IMR-90 (cell line): ENCODE results near the gene MERTK. TPM values are rescaled to one million over a fixed set of nuclear protein-coding genes. Genes with fewer than 3 reads are reported as not detected.

ENCODE experiments used
- ATAC-seq: fragments of 200-7000 bp; cut with Tn5 transposase; 2 replicates; pipeline ENCODE4 v1.9.1; 2020; ENCODE audit warnings: low read depth, mild to moderate bottlenecking, moderate library complexity
- BruUV-seq: library from RNA; stranded (reverse); fragments of 400-500 nt; replicated peaks from 2 replicates; lab custom pipeline; 2021; lab: Mats Ljungman, UMichigan
- CTCF ChIA-PET: fragments of 300-600 bp; formaldehyde crosslinking; extraction: SDS; loops from one replicate; lab custom pipeline; 2021; ENCODE audit warnings: antibody characterized with exemption; lab: Yijun Ruan, JAX
- POLR2A ChIA-PET: fragments of 300-600 bp; sonication (Branson Sonifier 250); formaldehyde crosslinking; loops from one replicate; lab custom pipeline; 2022; ENCODE audit warnings: antibody characterized with exemption; ENCODE audit not compliant: unreplicated experiment; lab: Charles Lee
- DNase-seq: peaks from one replicate; pipeline ENCODE4 v3.0.0; 2013
- H2AFZ ChIP-seq: replicated peaks from 2 replicates; pipeline ENCODE3; 2013; ENCODE audit warnings: low read length, mild to moderate bottlenecking; ENCODE audit not compliant: poor library complexity
- H2AK5ac ChIP-seq: 2 replicates; pipeline ENCODE4 v1.6.1; 2013; ENCODE audit warnings: low read depth, low read length, inconsistent platforms
- H2AK9ac ChIP-seq: replicated peaks from 2 replicates; pipeline ENCODE3; 2013; ENCODE audit warnings: mild to moderate bottlenecking, low read depth, low read length, moderate library complexity; ENCODE audit not compliant: poor library complexity
- H2BK120ac ChIP-seq: 2 replicates; pipeline ENCODE4 v1.6.1; 2013; ENCODE audit warnings: low read depth, low read length, inconsistent platforms
- H2BK15ac ChIP-seq: 3 replicates; pipeline ENCODE4 v1.6.1; 2013; ENCODE audit warnings: low read depth, low read length, inconsistent platforms
- H2BK20ac ChIP-seq: 2 replicates; pipeline ENCODE4 v1.6.1; 2013; ENCODE audit warnings: low read depth, mild to moderate bottlenecking, inconsistent platforms, low read length, moderate library complexity
- H2BK5ac ChIP-seq: 2 replicates; pipeline ENCODE4 v1.6.1; 2013; ENCODE audit warnings: mild to moderate bottlenecking, low read depth, low read length, inconsistent platforms; ENCODE audit not compliant: poor library complexity, severe bottlenecking
- H3K14ac ChIP-seq: replicated peaks from 2 replicates; pipeline ENCODE4 v1.6.1; 2013; ENCODE audit warnings: low read depth, low read length, inconsistent platforms
- H3K18ac ChIP-seq: 2 replicates; pipeline ENCODE4 v1.6.1; 2013; ENCODE audit warnings: low read depth, low read length, control low read depth
- H3K23ac ChIP-seq: 2 replicates; pipeline ENCODE4 v1.6.1; 2013; ENCODE audit warnings: low read depth, low read length, inconsistent platforms
- H3K27ac ChIP-seq: 2 replicates; pipeline ENCODE4 v1.5.1; 2013; ENCODE audit warnings: mild to moderate bottlenecking, control low read depth, low read length; ENCODE audit not compliant: insufficient read depth
- H3K27me3 ChIP-seq: 2 replicates; pipeline ENCODE4 v1.6.1; 2013; ENCODE audit warnings: low read length; ENCODE audit not compliant: control insufficient read depth, insufficient read depth
- H3K36me3 ChIP-seq: 2 replicates; pipeline ENCODE4 v1.6.1; 2013; ENCODE audit warnings: low read length, mixed read lengths; ENCODE audit not compliant: control insufficient read depth, insufficient read depth
- H3K4ac ChIP-seq: 2 replicates; pipeline ENCODE4 v1.6.1; 2013; ENCODE audit warnings: low read depth, low read length, inconsistent platforms
- H3K4me1 ChIP-seq: 2 replicates; pipeline ENCODE4 v1.6.1; 2013; ENCODE audit warnings: low read length, mixed read lengths; ENCODE audit not compliant: control insufficient read depth, insufficient read depth
- H3K4me2 ChIP-seq: 2 replicates; pipeline ENCODE4 v1.6.1; 2013; ENCODE audit warnings: low read depth, mild to moderate bottlenecking, control low read depth, low read length, moderate library complexity
- H3K4me3 ChIP-seq: 2 replicates; pipeline ENCODE4 v1.5.1; 2013; ENCODE audit warnings: low read depth, mild to moderate bottlenecking, control low read depth, low read length, moderate library complexity; ENCODE audit not compliant: insufficient read depth
- H3K56ac ChIP-seq: 2 replicates; pipeline ENCODE4 v1.6.1; 2013; ENCODE audit warnings: low read length, inconsistent platforms; ENCODE audit not compliant: insufficient read depth; ENCODE audit errors: extremely low read depth
- H3K79me1 ChIP-seq, 2 experiments: 2 replicates each; pipeline ENCODE4 v1.6.1; 2013; ENCODE audit warnings: low read length in 2 of 2, inconsistent platforms in 1 of 2, low read depth in 1 of 2
- H3K9ac ChIP-seq: 2 replicates; pipeline ENCODE4 v1.6.1; 2013; ENCODE audit warnings: low read depth, low read length, control low read depth
- H3K9me1 ChIP-seq: 2 replicates; pipeline ENCODE4 v1.6.1; 2013; ENCODE audit warnings: low read length, inconsistent platforms; ENCODE audit not compliant: insufficient read depth
- H3K9me3 ChIP-seq: 2 replicates; pipeline ENCODE4 v1.6.1; 2013; ENCODE audit warnings: low read length; ENCODE audit not compliant: control insufficient read depth, insufficient read depth
- H4K20me1 ChIP-seq: 2 replicates; pipeline ENCODE4 v1.6.1; 2013; ENCODE audit warnings: low read length, inconsistent platforms; ENCODE audit not compliant: insufficient read depth
- H4K5ac ChIP-seq: 2 replicates; pipeline ENCODE4 v1.6.1; 2013; ENCODE audit warnings: mild to moderate bottlenecking, low read depth, low read length, control low read depth
- H4K8ac ChIP-seq, 2 experiments: 2 replicates each; pipeline ENCODE4 v1.6.1; 2013; ENCODE audit warnings: low read depth in 2 of 2, low read length in 2 of 2, control low read depth in 1 of 2, inconsistent platforms in 1 of 2
- H4K91ac ChIP-seq: 2 replicates; pipeline ENCODE4 v1.6.1; 2013; ENCODE audit warnings: low read depth, low read length, inconsistent platforms; ENCODE audit not compliant: insufficient read depth
- BHLHE40 ChIP-seq: fragments of 150-350 bp; IDR thresholded peaks from 2 replicates; pipeline ENCODE4 v1.6.1; 2016; ENCODE audit warnings: mild to moderate bottlenecking, low read depth, low read length
- CEBPB ChIP-seq: IDR thresholded peaks from 2 replicates; pipeline ENCODE4 v1.6.1; 2012; ENCODE audit warnings: low read depth, low read length, improper control_type of control experiment
- CHD1 ChIP-seq: IDR thresholded peaks from 2 replicates; pipeline ENCODE4 v1.6.1; 2012; ENCODE audit warnings: low read depth, low read length, improper control_type of control experiment
- FOS ChIP-seq: fragments of 150-350 bp; IDR thresholded peaks from 2 replicates; pipeline ENCODE4 v1.6.1; 2016; ENCODE audit warnings: low read depth, low read length
- MAZ ChIP-seq: IDR thresholded peaks from 2 replicates; pipeline ENCODE4 v1.6.1; 2012; ENCODE audit warnings: low read depth, mild to moderate bottlenecking, low read length, improper control_type of control experiment, moderate library complexity, borderline replicate concordance
- MXI1 ChIP-seq: IDR thresholded peaks from 2 replicates; pipeline ENCODE4 v1.6.1; 2012; ENCODE audit warnings: low read depth, mild to moderate bottlenecking, low read length, moderate library complexity, borderline replicate concordance
- NFE2L2 ChIP-seq: fragments of 150-350 bp; IDR thresholded peaks from 2 replicates; pipeline ENCODE4 v1.6.1; 2016; ENCODE audit warnings: low read depth, mild to moderate bottlenecking, low read length
- POLR2A ChIP-seq: IDR thresholded peaks from 2 replicates; pipeline ENCODE4 v1.6.1; 2012; ENCODE audit warnings: mild to moderate bottlenecking, low read depth, low read length
- RAD21 ChIP-seq: IDR thresholded peaks from 2 replicates; pipeline ENCODE4 v1.6.1; 2012; ENCODE audit warnings: low read length, improper control_type of control experiment
- RCOR1 ChIP-seq: IDR thresholded peaks from 2 replicates; pipeline ENCODE4 v1.6.1; 2012; ENCODE audit warnings: mild to moderate bottlenecking, low read length, improper control_type of control experiment; ENCODE audit not compliant: insufficient replicate concordance
- WGBS, 2 experiments: methylation state at CpG; one replicate each; pipeline versions ENCODE4 v1.1.5 to v1.1.7; 2013; ENCODE audit warnings: missing lambda C conversion rate in 2 of 2; ENCODE audit not compliant: insufficient read length in 1 of 2; ENCODE audit errors: extremely low coverage in 2 of 2; 5-methylcytosine and 5-hydroxymethylcytosine counted together
- dilution Hi-C: fragments of 300-500 bp; cut with HindIII; formaldehyde crosslinking; loops from one replicate; pipeline ENCODE4 v1.14.3; 2018; ENCODE audit warnings: low sequenced_read_pairs; ENCODE audit not compliant: unreplicated experiment
- in situ Hi-C: fragments of 300-500 bp; cut with MboI; formaldehyde crosslinking; loops from 3 replicates; pipeline ENCODE4 v1.14.3; 2019; ENCODE audit warnings: low sequenced_read_pairs, inconsistent platforms, mixed read lengths
- intact Hi-C: fragments of 100-400 bp; cut with micrococcal nuclease; formaldehyde crosslinking; loops from 2 replicates; pipeline ENCODE4 v1.10.0; 2022
- polyA plus RNA-seq, 3 experiments: library from polyadenylated mRNA; depleted of rRNA; stranded (reverse); fragments of >200 nt; gene quantifications; 2 replicates each; pipeline ENCODE4 v1.2.3, GENCODE V29; 2012; ENCODE audit warnings: low replicate concordance in 1 of 3
- total RNA-seq: library from RNA; depleted of rRNA; stranded (reverse); fragments of >200 nt; gene quantifications from 2 replicates; pipeline ENCODE4 v1.2.3, GENCODE V29; 2012
- TF ChIP-seq, protein P1 (sequence below): conservative IDR thresholded peaks from 2 replicates; pipeline ENCODE4 v1.5.1; 2012; ENCODE audit warnings: mild to moderate bottlenecking, low read depth, low read length, improper control_type of control experiment

The MERTK gene
- total and polyA plus RNA-seq, 2 of the 4 experiments (the other 2 are of a cell fraction): 0.36 to 0.62 TPM

DNA sequence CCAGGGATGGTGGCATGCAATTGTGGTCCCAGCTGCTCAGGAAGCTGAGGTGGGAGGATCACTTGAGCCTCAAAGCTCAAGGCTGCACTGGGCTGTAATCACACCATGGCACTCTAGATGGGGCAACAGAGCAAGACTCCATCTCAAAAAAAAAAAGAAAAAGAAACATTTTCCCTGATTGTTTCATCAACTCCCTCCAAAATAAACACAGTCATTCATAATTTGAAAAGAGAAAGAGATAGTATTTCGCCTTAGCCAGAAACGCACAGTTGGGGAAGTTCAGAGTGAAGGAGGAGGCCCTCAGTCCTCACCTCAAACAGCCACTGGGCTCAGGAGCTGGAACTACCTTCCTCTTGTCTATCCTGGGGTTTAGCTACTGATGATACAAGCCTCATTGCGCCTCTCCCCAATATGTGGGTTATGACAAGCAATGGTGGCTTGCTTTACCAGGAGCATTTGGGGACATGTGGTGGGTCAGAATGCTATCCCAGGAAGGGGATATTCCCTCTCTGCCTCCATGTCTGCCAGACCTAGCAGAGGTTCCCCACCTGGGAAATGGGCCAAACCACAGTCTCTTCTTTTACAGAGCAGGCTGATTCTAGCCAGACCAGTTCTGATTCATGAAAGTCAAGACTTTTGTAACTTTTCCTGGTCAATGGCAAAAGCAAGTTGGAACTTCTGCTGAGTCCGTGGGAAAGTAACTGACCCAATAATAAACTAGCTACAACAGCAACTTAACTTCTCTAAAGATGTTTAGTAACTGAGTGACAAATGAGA, 134.5 kb downstream of the MERTK start:
- Histone ChIP-seq H3K23ac (no peak overlapping the region), H3K4me1 (peaks cover 3% of the 10 kb centered on the region; the same call in 1 of the 2 replicates), H3K9me1 (no peaks in the 10 kb centered on the region; the same call in 1 of the 2 replicates), H2AFZ (peak overlapping the region; percentile 49), H3K18ac (no peak overlapping the region), H4K5ac (no peak overlapping the region), H2BK5ac (no peak overlapping the region), H3K56ac (no peak overlapping the region), H4K20me1 (no peaks in the 10 kb centered on the region), H3K9ac (no peak overlapping the region), H3K79me1 (no peaks in the 10 kb centered on the region), H4K8ac (no peak overlapping the region), H3K4ac (no peak overlapping the region), H2AK5ac (no peak overlapping the region), H3K14ac (no peak overlapping the region), H3K4me3 (no peak overlapping the region), H3K27ac (no peak overlapping the region), H3K36me3 (no peaks in the 10 kb centered on the region), H3K4me2 (no peak overlapping the region), H4K91ac (no peak overlapping the region), H2AK9ac (no peak overlapping the region), H2BK120ac (no peak overlapping the region), H3K9me3 (0 out of 2 replicates have a peak, but pooled peaks cover 1% of the 10 kb centered on the region), H3K27me3 (peaks cover 3% of the 10 kb centered on the region; the same call in 1 of the 2 replicates), H2BK15ac (no peak overlapping the region), H2BK20ac (no peak overlapping the region)
- ATAC-seq: peak; percentile 59
- in situ Hi-C loops (no loop called here), dilution Hi-C loops (no loop called here), intact Hi-C loops (no loop called here)
- WGBS, 2 experiments: no CpG with 5 or more reads among the region's 4 CpGs
- TF ChIP-seq MAZ (no peak), CEBPB (no peak), POLR2A (no peak), RCOR1 (no peak), BHLHE40 (no peak), RAD21 (no peak), NFE2L2 (no peak), CHD1 (no peak), FOS (no peak), MXI1 (no peak)
- TF ChIP-seq, protein P1, sequence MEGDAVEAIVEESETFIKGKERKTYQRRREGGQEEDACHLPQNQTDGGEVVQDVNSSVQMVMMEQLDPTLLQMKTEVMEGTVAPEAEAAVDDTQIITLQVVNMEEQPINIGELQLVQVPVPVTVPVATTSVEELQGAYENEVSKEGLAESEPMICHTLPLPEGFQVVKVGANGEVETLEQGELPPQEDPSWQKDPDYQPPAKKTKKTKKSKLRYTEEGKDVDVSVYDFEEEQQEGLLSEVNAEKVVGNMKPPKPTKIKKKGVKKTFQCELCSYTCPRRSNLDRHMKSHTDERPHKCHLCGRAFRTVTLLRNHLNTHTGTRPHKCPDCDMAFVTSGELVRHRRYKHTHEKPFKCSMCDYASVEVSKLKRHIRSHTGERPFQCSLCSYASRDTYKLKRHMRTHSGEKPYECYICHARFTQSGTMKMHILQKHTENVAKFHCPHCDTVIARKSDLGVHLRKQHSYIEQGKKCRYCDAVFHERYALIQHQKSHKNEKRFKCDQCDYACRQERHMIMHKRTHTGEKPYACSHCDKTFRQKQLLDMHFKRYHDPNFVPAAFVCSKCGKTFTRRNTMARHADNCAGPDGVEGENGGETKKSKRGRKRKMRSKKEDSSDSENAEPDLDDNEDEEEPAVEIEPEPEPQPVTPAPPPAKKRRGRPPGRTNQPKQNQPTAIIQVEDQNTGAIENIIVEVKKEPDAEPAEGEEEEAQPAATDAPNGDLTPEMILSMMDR: no peak
- BruUV-seq: no TSS peak
- ChIA-PET POLR2A (no interaction called here), CTCF (no interaction called here)
- DNase-seq: peak; percentile 71
